H1 (cell line): ENCODE measurements around the gene TEKTIP1. TPM values are rescaled to one million over a fixed set of nuclear protein-coding genes. Genes with fewer than 3 reads are reported as not detected.

Experiments used
- JUND ChIP-seq: IDR thresholded peaks from 2 replicates; pipeline ENCODE4 v1.6.1; 2011; ENCODE audit warnings: mild to moderate bottlenecking, improper control_type of control experiment, low read length
- POLR2A ChIP-seq, 2 experiments: IDR thresholded peaks; 1 replicate in 1 of 2; 2 replicates in 1 of 2; pipeline ENCODE4 v1.6.1; 2011; ENCODE audit warnings: low read depth in 2 of 2, low read length in 2 of 2, mild to moderate bottlenecking in 2 of 2; ENCODE audit errors: control extremely low read depth in 1 of 2
- SAP30 ChIP-seq: fragments of 300-600 bp; sonication (generic); IDR thresholded peaks from 2 replicates; pipeline ENCODE4 v1.7.1; 2012; ENCODE audit warnings: low read length, moderate library complexity, mild to moderate bottlenecking, inconsistent platforms; ENCODE audit not compliant: insufficient read depth, insufficient replicate concordance
- SUZ12 ChIP-seq: fragments of 200-600 bp; sonication (generic); IDR thresholded peaks from 2 replicates; pipeline ENCODE4 v1.6.1; 2012; ENCODE audit warnings: mild to moderate bottlenecking, inconsistent platforms, low read length, moderate library complexity, mixed read lengths
- polyA plus RNA-seq, 7 experiments: library from polyadenylated mRNA; depleted of rRNA in 3 of 7; stranded (reverse) in 5 of 7; unstranded in 2 of 7; fragments of >200 nt in 5 of 7; fragments of 200-250 nt in 2 of 7; gene quantifications; 1 replicate in 5 of 7; 2 replicates in 1 of 7; 4 replicates in 1 of 7; pipeline versions ENCODE4 v1.2.1 to v1.2.3, GENCODE V29; 2011 to 2013; ENCODE audit warnings: missing spikeins in 2 of 7, mixed read lengths in 2 of 7
- total RNA-seq: library from RNA; stranded (reverse); fragmentation: NEBNext Ultra II Directional; extraction: Animal tissue kit (Norgen Biotek cat#: 25700); gene quantifications from 2 replicates; pipeline ENCODE4 v1.2.1, GENCODE V29; 2021

The TEKTIP1 gene
- total and polyA plus RNA-seq, 2 of the 8 experiments (the other 6 are each of a cell fraction or from before 2014, with no cell fraction given): 1.1 TPM; not detected in 1

- TF ChIP-seq JUND (no peak), POLR2A (IDR thresholded peaks at IDR 0.05; ENCODE audit: control extremely low read depth in 1 of 2, low read depth in 2 of 2, low read length in 2 of 2) (no peak), SAP30 (no peak), SUZ12 (no peak)
Measured at GRCh38 chr19:3511506-3512251, 27.3 kb upstream of the TEKTIP1 start (continued).
